Tibial nerve (tissue), 4 donors: Measurements from ENCODE around the gene PLD2. TPM values are rescaled to one million over a fixed set of nuclear protein-coding genes. Genes with fewer than 3 reads are reported as not detected.

Experiments
- DNase-seq, 2 donors: peaks; one replicate each; pipeline ENCODE4 v3.0.0-alpha.2; 2019; ENCODE audit warnings: low spot score in 2 of 2
- H3K27ac ChIP-seq, 4 donors: fragments of 200-600 bp; sonication (generic) in 3 of 4; one replicate each; pipeline ENCODE4 v1.5.1; 2017 to 2019; ENCODE audit warnings: mild to moderate bottlenecking in 1 of 4
- H3K27me3 ChIP-seq, 2 donors: fragments of 200-600 bp; sonication (generic) in 1 of 2; one replicate each; pipeline versions ENCODE4 v1.5.1 to v1.6.0; 2017 to 2019
- H3K36me3 ChIP-seq, 3 donors: fragments of 200-600 bp; sonication (generic); one replicate each; pipeline ENCODE4 v1.5.1; 2018 to 2019
- H3K4me1 ChIP-seq, 4 donors: fragments of 200-600 bp; sonication (generic) in 3 of 4; one replicate each; pipeline ENCODE4 v1.5.1; 2017 to 2019
- H3K4me3 ChIP-seq, 4 donors: fragments of 200-600 bp; sonication (generic) in 3 of 4; one replicate each; pipeline ENCODE4 v1.5.1; 2017 to 2019; ENCODE audit warnings: mild to moderate bottlenecking in 1 of 4, moderate library complexity in 1 of 4
- H3K9me3 ChIP-seq, 4 donors: fragments of 200-600 bp; sonication (generic) in 3 of 4; one replicate each; pipeline ENCODE4 v1.5.1; 2017 to 2019
- CTCF ChIP-seq, 5 experiments: fragments of 200-600 bp in 3 of 5; fragments of 450-650 bp in 2 of 5; sonication (generic) in 3 of 5; IDR thresholded peaks; one replicate each; pipeline ENCODE4 v1.5.1; 2016 to 2019; ENCODE audit warnings: antibody characterized with exemption in 5 of 5, mild to moderate bottlenecking in 3 of 5, moderate library complexity in 2 of 5
- EP300 ChIP-seq, 2 donors: sonication (generic); formaldehyde crosslinking; IDR thresholded peaks; one replicate each; pipeline ENCODE4 v1.6.1; 2017; ENCODE audit warnings: antibody characterized with exemption in 2 of 2, mild to moderate bottlenecking in 1 of 2
- POLR2A ChIP-seq, 2 donors: fragments of 450-650 bp; IDR thresholded peaks; one replicate each; pipeline ENCODE4 v1.6.1; 2017; ENCODE audit warnings: antibody characterized with exemption in 2 of 2, mild to moderate bottlenecking in 2 of 2, moderate library complexity in 2 of 2
- WGBS, 2 donors: methylation state at CpG; one replicate each; pipeline ENCODE4 v1.1.5; 2018; 5-methylcytosine and 5-hydroxymethylcytosine counted together
- total RNA-seq, 4 donors: library from RNA; depleted of rRNA; stranded (reverse); fragments of >200 nt; gene quantifications; one replicate each; pipeline ENCODE4 v1.1.0, GENCODE V29; 2016

The PLD2 gene
- total RNA-seq, 4 donors from 2014 or later = 17.2 to 63.0 (median 30.1) TPM

- TF ChIP-seq CTCF (IDR thresholded peaks at IDR 0.05) (no peak), EP300 (IDR thresholded peaks at IDR 0.05) (no peak), POLR2A (IDR thresholded peaks at IDR 0.05) (no peak)
- WGBS, 2 donors = 83 to 89% methylated on average over 13 of the region's 13 CpGs
- H3K4me1 ChIP-seq = peaks cover 0 to 97% (median 12%) of the 10 kb centered on the region in 4 donors
- no peak for DNase-seq
- H3K27me3 ChIP-seq = no peaks in the 10 kb centered on the region
- H3K27ac ChIP-seq = peak overlapping the region in 1 of 4 donors; percentile 79
- H3K4me3 ChIP-seq = no peak overlapping the region
- H3K9me3 ChIP-seq = no peaks in the 10 kb centered on the region
- H3K36me3 ChIP-seq = no peaks in the 10 kb centered on the region
Observed at GRCh38 chr17:4846635-4847390, 39.9 kb downstream of the PLD2 start.

GRCh38 chr17:4849011-4849536, 42.1 kb downstream of the PLD2 start:
- H3K9me3 ChIP-seq = no peaks in the 10 kb centered on the region
- no peaks in the 10 kb centered on the region for H3K27me3 ChIP-seq
- no peak for DNase-seq
- 53 to 58% methylated on average over 5 of the region's 5 CpGs for WGBS, 2 donors
- no peak overlapping the region for H3K4me3 ChIP-seq
- H3K4me1 ChIP-seq = peaks cover 0 to 82% (median 8%) of the 10 kb centered on the region in 4 donors
- H3K27ac ChIP-seq = peak overlapping the region in 2 of 4 donors; percentile 32 to 63
- TF ChIP-seq CTCF (IDR thresholded peaks at IDR 0.05) (no peak), EP300 (IDR thresholded peaks at IDR 0.05) (peak in 1 of 2 donors; percentile 14)
- no peaks in the 10 kb centered on the region for H3K36me3 ChIP-seq

GRCh38 chr17:4850246-4850645, 43.3 kb downstream of the PLD2 start:
- Histone ChIP-seq H3K27me3 (no peaks in the 10 kb centered on the region), H3K9me3 (no peaks in the 10 kb centered on the region), H3K27ac (peak overlapping the region in 3 of 4 donors; percentile 29 to 37 (median 30)), H3K4me3 (no peak overlapping the region), H3K36me3 (no peaks in the 10 kb centered on the region), H3K4me1 (peaks cover 0 to 79% (median 7%) of the 10 kb centered on the region in 4 donors)
- no peak for DNase-seq
- WGBS, 2 donors = 81 to 91% methylated on average over 2 of the region's 2 CpGs
- TF ChIP-seq EP300 (IDR thresholded peaks at IDR 0.05) (no peak), CTCF (IDR thresholded peaks at IDR 0.05) (no peak), POLR2A (IDR thresholded peaks at IDR 0.05) (no peak)

- TF ChIP-seq POLR2A (IDR thresholded peaks at IDR 0.05) = no peak
- no peak for TF ChIP-seq EP300 (IDR thresholded peaks at IDR 0.05)
- no peak for TF ChIP-seq CTCF (IDR thresholded peaks at IDR 0.05)
- DNase-seq = no peak
- H3K4me1 ChIP-seq = peaks cover 0 to 76% (median 6%) of the 10 kb centered on the region in 4 donors
- no peaks in the 10 kb centered on the region for H3K36me3 ChIP-seq
- H3K27me3 ChIP-seq = no peaks in the 10 kb centered on the region
- H3K4me3 ChIP-seq = no peak overlapping the region
- 85 to 91% methylated on average over 3 of the region's 3 CpGs for WGBS, 2 donors
- peak overlapping the region in 2 of 4 donors; percentile 29 to 37 for H3K27ac ChIP-seq
- no peaks in the 10 kb centered on the region for H3K9me3 ChIP-seq
Observed at GRCh38 chr17:4851084-4851483, 44.1 kb downstream of the PLD2 start.

GRCh38 chr17:4852567-4853207, 45.7 kb downstream of the PLD2 start:
- no peak overlapping the region for H3K27ac ChIP-seq
- no peak for DNase-seq
- H3K27me3 ChIP-seq = no peaks in the 10 kb centered on the region
- H3K4me3 ChIP-seq = no peak overlapping the region
- peaks cover 0 to 75% (median 18%) of the 10 kb centered on the region in 4 donors for H3K4me1 ChIP-seq
- TF ChIP-seq POLR2A (IDR thresholded peaks at IDR 0.05) (no peak), CTCF (IDR thresholded peaks at IDR 0.05) (no peak), EP300 (IDR thresholded peaks at IDR 0.05) (no peak)
- no peaks in the 10 kb centered on the region for H3K36me3 ChIP-seq
- no peaks in the 10 kb centered on the region for H3K9me3 ChIP-seq
